Fibroblast of skin of left quadriceps (primary cell): ENCODE measurements around the gene NRXN2.
"Not testable (repeated sequence)": the region's sequence is repeated elsewhere in the genome, so short reads cannot be mapped to it uniquely, and the experiment has no call there.

Source experiments
- DNase-seq, 2 experiments: peaks; one replicate each; pipeline ENCODE4 v3.0.0-alpha.2; 2013; ENCODE audit warnings: low read depth in 2 of 2

Gene NRXN2

GRCh38 chr11:64605244-64605560 is 117.8 kb downstream of the NRXN2 start:
- no peak for DNase-seq

GRCh38 chr11:64604458-64605243 is 118.3 kb downstream of the NRXN2 start:
- DNase-seq = no peak

- DNase-seq = no peak
These were observed 119.4 kb downstream of the NRXN2 start for GRCh38 chr11:64603411-64604110.

GRCh38 chr11:64602466-64603070 is 120.4 kb downstream of the NRXN2 start:
- DNase-seq = no peak

- DNase-seq = no peak
These were observed 121.2 kb downstream of the NRXN2 start for GRCh38 chr11:64601605-64602465.

- DNase-seq = no peak
These were observed 122.6 kb downstream of the NRXN2 start for GRCh38 chr11:64600281-64600992.

- no peak for DNase-seq
These were observed 123.2 kb downstream of the NRXN2 start for GRCh38 chr11:64599698-64600211.

GRCh38 chr11:64598797-64599697 is 124.0 kb downstream of the NRXN2 start:
- DNase-seq = no peak

GRCh38 chr11:64598106-64598796 is 124.7 kb downstream of the NRXN2 start:
- DNase-seq = no peak

GRCh38 chr11:64597671-64598101 is 125.3 kb downstream of the NRXN2 start:
- DNase-seq = no peak

GRCh38 chr11:64595922-64596321 is 127.1 kb downstream of the NRXN2 start:
- not testable (repeated sequence) for DNase-seq

- no peak for DNase-seq
These were observed 128.6 kb downstream of the NRXN2 start for GRCh38 chr11:64594159-64594939.

- no peak for DNase-seq
These were observed 129.6 kb downstream of the NRXN2 start for GRCh38 chr11:64593156-64594105.

- DNase-seq = no peak
These were observed 130.3 kb downstream of the NRXN2 start for GRCh38 chr11:64592656-64593055.

GRCh38 chr11:64592234-64592615 is 130.8 kb downstream of the NRXN2 start:
- DNase-seq = no peak

- DNase-seq = no peak
These were observed 131.5 kb downstream of the NRXN2 start for GRCh38 chr11:64591257-64592233.
